Measurements from ENCODE around the gene RPEL1.
"Not testable (repeated sequence)": the region's sequence is repeated elsewhere in the genome, so short reads cannot be mapped to it uniquely, and the experiment has no call there.

Gene RPEL1

DNA sequence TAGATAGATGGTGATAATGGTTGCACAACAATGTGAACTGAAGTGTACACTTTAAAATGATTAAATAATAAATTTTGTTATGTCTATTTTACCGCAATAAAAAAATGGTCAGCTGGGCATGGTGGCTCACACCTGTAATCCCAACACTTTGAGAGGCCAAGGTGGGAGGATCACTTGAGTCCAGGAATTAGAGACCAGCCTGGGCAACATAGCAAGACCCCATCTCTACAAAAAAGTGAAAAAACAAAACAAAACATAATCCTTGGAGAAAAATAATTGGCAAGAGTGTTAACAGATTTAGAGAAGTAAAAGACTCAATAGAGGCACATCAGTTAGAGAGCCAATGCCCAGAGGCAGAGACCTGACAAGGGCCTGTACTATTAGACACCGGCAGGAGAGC is 9.9 kb upstream of the RPEL1 start:
- no peak for DNase-seq (ENCODE audit: low read depth)

DNA sequence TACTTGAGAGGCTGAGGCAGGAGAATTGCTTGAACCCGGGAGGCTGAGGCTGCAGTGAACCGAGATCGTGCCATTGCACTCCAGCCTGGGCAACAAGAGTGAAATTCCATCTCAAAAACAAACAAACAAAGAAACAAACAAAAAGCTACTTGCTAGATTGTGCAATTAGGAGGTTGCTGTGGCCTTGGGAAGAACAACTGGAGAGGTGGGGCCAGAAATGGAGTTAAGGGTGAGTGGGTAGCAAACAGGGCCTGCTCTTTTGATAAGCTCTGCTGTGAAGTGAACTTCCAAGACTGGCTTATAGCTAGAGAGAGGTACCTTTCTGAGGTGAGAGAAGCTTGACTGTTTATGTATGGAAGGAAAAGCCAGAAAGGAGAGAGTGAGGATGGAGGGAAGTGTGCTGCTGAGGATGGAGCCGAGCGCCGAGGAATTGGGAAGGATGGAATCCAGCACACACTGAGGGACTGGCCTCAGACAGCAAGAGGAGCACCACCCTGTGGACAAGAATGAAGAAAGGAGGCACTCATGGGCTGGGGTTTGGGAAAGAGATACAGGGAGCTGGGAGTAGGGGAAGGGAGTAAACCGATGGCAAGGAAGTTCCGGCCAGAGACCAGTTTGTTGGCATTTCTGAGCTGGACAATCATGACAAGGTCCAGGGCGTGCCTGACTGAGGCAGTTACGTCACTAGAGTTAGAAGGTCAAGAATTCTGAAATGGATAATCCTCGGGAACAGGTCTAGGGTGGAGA is 7.0 kb upstream of the RPEL1 start:
- DNase-seq (ENCODE audit: low read depth): no peak

GRCh38 chr10:103241262-103242011 is 4.2 kb upstream of the RPEL1 start:
- DNase-seq (ENCODE audit: low read depth): no peak

DNA sequence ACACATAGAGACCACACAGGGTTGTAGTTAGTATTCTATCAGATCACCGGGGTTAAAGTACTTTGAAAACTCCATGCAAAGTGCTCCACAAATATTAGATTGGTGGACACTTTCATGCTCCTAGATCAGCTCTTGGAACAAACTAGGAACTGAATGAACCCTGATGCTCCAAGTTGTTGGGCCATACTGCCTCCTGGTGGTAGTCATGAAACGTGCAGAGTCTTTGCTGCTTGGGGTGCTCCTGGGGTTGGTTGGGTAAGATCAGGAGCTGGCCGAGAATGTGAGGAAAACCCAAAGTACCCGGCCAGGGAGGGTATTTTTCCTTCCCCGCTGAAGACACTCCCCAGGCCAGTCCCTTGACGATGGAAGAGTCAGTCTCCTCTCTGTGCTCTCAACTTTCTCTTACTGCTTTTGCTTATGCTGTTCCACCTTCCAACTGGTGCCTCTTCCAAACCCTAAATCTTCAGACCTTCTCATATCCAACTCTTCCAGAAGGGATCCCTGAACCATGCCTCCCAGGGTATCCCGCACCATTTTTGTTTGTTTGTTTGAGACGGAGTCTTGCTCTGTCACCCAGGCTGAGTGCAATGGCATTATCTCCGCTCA is 918 bp upstream of the RPEL1 start:
- DNase-seq (ENCODE audit: low read depth): peak; percentile 45

DNA sequence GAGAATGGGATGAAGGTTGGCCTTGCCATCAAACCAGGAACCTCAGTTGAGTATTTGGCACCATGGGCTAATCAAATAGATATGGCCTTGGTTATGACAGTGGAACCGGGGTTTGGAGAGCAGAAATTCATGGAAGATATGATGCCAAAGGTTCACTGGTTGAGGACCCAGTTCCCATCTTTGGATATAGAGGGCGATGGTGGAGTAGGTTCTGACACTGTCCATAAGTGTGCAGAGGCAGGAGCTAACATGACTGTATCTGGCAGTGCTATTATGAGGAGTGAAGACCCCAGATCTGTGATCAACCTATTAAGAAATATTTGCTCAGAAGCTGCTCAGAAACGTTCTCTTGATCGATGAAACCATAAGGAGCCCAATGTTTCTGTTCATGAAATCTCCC is 637 bp downstream of the RPEL1 start:
- no peak for DNase-seq (ENCODE audit: low read depth)

DNA sequence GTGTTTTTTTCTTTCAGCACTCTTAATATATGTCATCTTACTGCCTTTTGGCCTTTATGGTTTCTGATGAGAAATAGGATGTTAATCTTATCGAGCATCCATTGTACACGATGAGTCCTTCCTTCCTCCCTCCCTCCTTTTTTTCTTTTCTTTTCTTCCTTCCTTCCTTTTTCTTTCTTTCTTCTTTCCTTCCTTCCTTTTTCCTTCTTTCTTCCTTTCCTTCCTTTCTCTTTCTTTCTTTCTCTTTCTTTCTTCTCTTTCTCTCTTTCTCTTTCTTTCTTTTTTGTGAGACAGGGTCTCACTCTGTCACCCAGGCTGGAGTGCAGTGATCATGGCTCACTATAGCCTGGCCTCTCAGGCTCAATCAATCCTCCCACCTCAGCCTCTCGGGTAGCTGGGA is 8.4 kb downstream of the RPEL1 start:
- DNase-seq (ENCODE audit: low read depth): no peak

- no peak for DNase-seq (ENCODE audit: low read depth)
These were observed 9.0 kb downstream of the RPEL1 start for GRCh38 chr10:103254538-103255325.

- DNase-seq (ENCODE audit: low read depth): no peak
These were observed 10.9 kb downstream of the RPEL1 start for GRCh38 chr10:103256613-103257012.

DNA sequence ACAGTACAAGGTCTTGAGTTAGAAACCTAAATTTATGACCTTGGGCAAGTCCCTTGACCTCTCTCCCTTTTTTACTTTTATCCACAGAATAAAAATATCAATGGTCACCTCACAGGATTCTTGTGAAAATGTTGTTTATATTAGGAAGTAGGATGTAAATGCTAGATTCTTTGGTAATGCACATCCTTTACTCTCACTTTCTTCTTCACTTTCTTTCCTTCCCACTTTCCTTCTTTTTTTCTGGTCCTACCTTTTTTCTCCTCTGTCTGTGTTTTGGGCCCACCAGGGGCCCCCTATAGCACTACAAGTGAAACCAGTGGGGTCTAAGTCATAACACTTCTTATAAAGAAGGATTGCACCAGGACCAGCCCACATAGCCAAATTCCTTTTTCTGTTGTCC is 12.1 kb downstream of the RPEL1 start:
- no peak for DNase-seq (ENCODE audit: low read depth)

GRCh38 chr10:103258928-103259327 is 13.2 kb downstream of the RPEL1 start:
- DNase-seq (ENCODE audit: low read depth): not testable (repeated sequence)

GRCh38 chr10:103259989-103260388 is 14.3 kb downstream of the RPEL1 start:
- DNase-seq (ENCODE audit: low read depth): no peak

- no peak for DNase-seq (ENCODE audit: low read depth)
These were observed 16.5 kb downstream of the RPEL1 start for GRCh38 chr10:103262229-103262628.

- DNase-seq (ENCODE audit: low read depth): no peak
These were observed 20.1 kb downstream of the RPEL1 start for GRCh38 chr10:103265717-103266329.

DNA sequence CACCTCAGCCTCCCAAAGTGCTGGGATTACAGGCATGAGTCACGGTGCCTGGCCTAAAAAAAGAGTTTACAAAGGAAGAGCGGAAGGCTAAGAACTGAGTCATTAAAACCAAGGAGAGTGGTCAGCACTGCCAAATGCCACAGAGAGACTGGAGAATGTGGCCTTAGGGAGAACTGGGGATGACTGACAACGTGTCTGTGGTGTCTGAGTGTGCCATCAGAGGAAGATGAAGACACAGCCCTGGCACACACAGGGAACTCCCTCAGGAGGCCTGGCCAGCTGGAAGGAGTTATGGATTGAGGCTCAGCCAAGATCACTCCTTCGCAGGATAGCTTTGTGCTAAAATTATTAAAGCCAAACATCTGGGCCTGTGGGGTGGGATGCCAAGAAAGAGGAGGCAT is 27.4 kb downstream of the RPEL1 start:
- DNase-seq (ENCODE audit: low read depth): no peak

DNA sequence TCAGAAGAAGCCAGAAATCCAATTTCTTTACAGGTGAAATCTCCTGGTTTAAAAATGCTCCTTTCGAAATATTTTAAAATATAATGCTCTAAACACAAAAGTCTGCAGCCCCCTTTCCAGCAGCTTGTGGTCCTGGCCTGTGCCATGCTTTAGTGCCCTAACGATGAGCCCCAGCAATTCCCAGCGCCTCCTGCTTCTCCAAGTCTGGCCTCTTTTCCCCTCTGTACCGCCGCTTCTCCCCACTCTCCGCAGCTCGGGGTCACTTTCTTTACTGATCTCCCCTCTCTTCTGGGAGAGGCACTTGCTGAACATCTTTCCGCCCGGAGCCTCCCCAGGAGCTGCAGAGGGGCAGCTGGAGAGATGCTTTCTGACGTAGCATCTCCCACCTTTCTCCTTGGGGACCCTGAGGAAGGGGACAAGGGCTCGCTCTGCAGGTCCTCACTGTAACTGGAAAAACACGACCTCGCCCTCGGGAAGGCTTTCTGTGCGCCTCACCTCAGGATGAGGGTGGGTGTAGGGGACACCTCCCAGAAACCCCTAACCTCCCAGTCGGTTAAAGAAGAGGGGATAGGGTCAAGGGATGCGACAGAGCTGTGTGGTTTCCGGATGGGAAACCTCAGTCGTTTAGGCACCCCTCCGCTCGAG is 30.7 kb downstream of the RPEL1 start:
- DNase-seq (ENCODE audit: low read depth): no peak

DNA sequence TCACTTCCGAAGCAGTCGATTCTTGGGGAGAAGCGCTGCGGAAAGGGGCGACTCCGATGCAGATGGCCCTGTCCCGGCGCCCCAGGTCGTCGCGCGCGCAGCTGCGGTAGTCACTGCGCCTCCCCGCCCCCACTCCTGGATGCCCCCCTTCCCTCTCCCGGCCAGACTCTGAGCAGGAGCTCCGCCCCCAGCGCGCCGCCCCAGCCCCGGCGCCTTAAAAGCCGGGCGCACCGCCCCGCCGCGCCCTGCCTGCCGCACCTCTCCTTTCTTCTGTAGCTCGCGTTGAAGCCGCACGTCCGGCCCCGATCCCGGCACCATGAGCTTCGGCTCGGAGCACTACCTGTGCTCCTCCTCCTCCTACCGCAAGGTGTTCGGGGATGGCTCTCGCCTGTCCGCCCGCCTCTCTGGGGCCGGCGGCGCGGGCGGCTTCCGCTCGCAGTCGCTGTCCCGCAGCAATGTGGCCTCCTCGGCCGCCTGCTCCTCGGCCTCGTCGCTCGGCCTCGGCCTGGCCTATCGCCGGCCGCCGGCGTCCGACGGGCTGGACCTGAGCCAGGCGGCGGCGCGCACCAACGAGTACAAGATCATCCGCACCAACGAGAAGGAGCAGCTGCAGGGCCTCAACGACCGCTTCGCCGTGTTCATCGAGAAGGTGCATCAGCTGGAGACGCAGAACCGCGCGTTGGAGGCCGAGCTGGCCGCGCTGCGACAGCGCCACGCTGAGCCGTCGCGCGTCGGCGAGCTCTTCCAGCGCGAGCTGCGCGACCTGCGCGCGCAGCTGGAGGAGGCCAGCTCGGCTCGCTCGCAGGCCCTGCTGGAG is 31.4 kb downstream of the RPEL1 start, which contains the start of gene INA:
Gene INA, plus strand, starts transcription at position 243 of the 817 bp plus-strand sequence. Its CDS starts 74 bp downstream, at position 317.
- no peak for DNase-seq (ENCODE audit: low read depth)

GRCh38 chr10:103277713-103278536 is 32.2 kb downstream of the RPEL1 start:
- DNase-seq (ENCODE audit: low read depth): no peak

- DNase-seq (ENCODE audit: low read depth): no peak
These were observed 32.8 kb downstream of the RPEL1 start for GRCh38 chr10:103278537-103278823.

GRCh38 chr10:103278862-103279298 is 33.2 kb downstream of the RPEL1 start:
- no peak for DNase-seq (ENCODE audit: low read depth)

- no peak for DNase-seq (ENCODE audit: low read depth)
These were observed 34.3 kb downstream of the RPEL1 start for GRCh38 chr10:103280031-103280430.

All from activated T-cell treated with anti-CD3 and anti-CD28 coated beads for 24 hours (primary cell).